ENCODE results near the gene NREP. TPM values are rescaled to one million over a fixed set of nuclear protein-coding genes. Genes with fewer than 3 reads are reported as not detected.

NREP gene
- total RNA-seq, 1 donor from 2014 or later, result 874 TPM

GRCh38 chr5:111783537-111783936 is 26.5 kb upstream of the NREP start:
- H3K4me1 Mint-ChIP-seq (ENCODE audit: unreplicated experiment), result peaks cover 77% of the 10 kb centered on the region
- peak overlapping the region; percentile 89 for H3K27ac Mint-ChIP-seq (ENCODE audit: unreplicated experiment)
- H3K9me3 Mint-ChIP-seq (ENCODE audit: unreplicated experiment), result peaks cover 7% of the 10 kb centered on the region
- no peak overlapping the region for H3K4me3 Mint-ChIP-seq (ENCODE audit: unreplicated experiment)
- no peaks in the 10 kb centered on the region for H3K27me3 Mint-ChIP-seq (ENCODE audit: unreplicated experiment)
- no peak for DNase-seq (ENCODE audit: extremely low spot score, unreplicated experiment)
- H3K36me3 Mint-ChIP-seq (ENCODE audit: unreplicated experiment), result peaks cover 7% of the 10 kb centered on the region
- TF ChIP-seq, protein P1, sequence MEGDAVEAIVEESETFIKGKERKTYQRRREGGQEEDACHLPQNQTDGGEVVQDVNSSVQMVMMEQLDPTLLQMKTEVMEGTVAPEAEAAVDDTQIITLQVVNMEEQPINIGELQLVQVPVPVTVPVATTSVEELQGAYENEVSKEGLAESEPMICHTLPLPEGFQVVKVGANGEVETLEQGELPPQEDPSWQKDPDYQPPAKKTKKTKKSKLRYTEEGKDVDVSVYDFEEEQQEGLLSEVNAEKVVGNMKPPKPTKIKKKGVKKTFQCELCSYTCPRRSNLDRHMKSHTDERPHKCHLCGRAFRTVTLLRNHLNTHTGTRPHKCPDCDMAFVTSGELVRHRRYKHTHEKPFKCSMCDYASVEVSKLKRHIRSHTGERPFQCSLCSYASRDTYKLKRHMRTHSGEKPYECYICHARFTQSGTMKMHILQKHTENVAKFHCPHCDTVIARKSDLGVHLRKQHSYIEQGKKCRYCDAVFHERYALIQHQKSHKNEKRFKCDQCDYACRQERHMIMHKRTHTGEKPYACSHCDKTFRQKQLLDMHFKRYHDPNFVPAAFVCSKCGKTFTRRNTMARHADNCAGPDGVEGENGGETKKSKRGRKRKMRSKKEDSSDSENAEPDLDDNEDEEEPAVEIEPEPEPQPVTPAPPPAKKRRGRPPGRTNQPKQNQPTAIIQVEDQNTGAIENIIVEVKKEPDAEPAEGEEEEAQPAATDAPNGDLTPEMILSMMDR (IDR thresholded peaks at IDR 0.05), result no peak

GRCh38 chr5:111782216-111782615 is 25.2 kb upstream of the NREP start:
- H3K4me1 Mint-ChIP-seq (ENCODE audit: unreplicated experiment), result peaks cover 80% of the 10 kb centered on the region
- peaks cover 7% of the 10 kb centered on the region for H3K9me3 Mint-ChIP-seq (ENCODE audit: unreplicated experiment)
- no peak overlapping the region for H3K4me3 Mint-ChIP-seq (ENCODE audit: unreplicated experiment)
- TF ChIP-seq, protein P1 (IDR thresholded peaks at IDR 0.05), result no peak
- H3K27ac Mint-ChIP-seq (ENCODE audit: unreplicated experiment), result peak overlapping the region; percentile 89
- H3K27me3 Mint-ChIP-seq (ENCODE audit: unreplicated experiment), result no peaks in the 10 kb centered on the region
- no peak for DNase-seq (ENCODE audit: extremely low spot score, unreplicated experiment)
- H3K36me3 Mint-ChIP-seq (ENCODE audit: unreplicated experiment), result peaks cover 5% of the 10 kb centered on the region

DNA sequence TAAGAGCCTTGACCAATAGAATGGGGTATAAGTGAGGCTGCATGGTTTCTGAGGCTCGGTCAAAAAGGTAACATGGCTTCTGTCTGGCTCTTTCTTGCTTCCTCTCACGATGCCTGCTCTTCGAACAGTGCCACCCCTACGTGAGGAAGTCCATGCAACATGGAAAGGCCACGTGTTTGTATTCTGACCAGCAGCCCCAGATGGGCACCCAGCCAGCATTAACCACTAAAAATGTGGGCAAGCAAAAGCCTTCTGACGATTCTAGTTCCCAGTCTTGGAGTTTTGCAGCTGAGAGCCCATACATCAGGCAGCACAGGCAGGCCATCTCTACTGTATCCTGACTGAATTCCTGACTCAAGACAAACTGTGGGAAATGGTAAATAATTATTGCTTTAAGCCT is 24.2 kb upstream of the NREP start:
- Mint-ChIP-seq H3K9me3 (ENCODE audit: unreplicated experiment) (peaks cover 7% of the 10 kb centered on the region), H3K27ac (ENCODE audit: unreplicated experiment) (peak overlapping the region; percentile 90), H3K36me3 (ENCODE audit: unreplicated experiment) (peaks cover 4% of the 10 kb centered on the region), H3K4me3 (ENCODE audit: unreplicated experiment) (no peak overlapping the region), H3K4me1 (ENCODE audit: unreplicated experiment) (peaks cover 84% of the 10 kb centered on the region), H3K27me3 (ENCODE audit: unreplicated experiment) (no peaks in the 10 kb centered on the region)
- DNase-seq (ENCODE audit: extremely low spot score, unreplicated experiment), result no peak
- TF ChIP-seq, protein P1 (IDR thresholded peaks at IDR 0.05), result no peak

DNA sequence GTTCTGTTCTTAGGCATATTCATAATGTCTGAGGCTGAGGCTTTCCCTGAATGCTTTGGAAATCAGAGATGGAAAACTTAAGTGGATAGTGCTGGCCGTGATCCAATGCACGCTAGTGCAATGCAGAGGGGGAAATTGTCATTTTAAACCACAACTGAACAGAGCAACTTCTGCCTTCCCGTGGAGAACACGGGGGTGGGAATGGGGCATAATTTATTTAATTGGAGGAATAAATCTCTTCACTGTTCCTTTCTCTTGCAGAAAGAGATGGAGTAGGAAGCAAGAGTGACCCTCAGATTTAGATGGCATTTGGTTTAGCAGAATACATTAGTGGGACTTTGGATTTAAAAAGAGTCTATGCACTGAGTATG is 22.9 kb upstream of the NREP start:
- H3K4me3 Mint-ChIP-seq (ENCODE audit: unreplicated experiment), result peak overlapping the region; percentile 31
- DNase-seq (ENCODE audit: extremely low spot score, unreplicated experiment), result no peak
- peak overlapping the region; percentile 84 for H3K27ac Mint-ChIP-seq (ENCODE audit: unreplicated experiment)
- H3K4me1 Mint-ChIP-seq (ENCODE audit: unreplicated experiment), result peaks cover 83% of the 10 kb centered on the region
- no peaks in the 10 kb centered on the region for H3K27me3 Mint-ChIP-seq (ENCODE audit: unreplicated experiment)
- peaks cover 3% of the 10 kb centered on the region for H3K9me3 Mint-ChIP-seq (ENCODE audit: unreplicated experiment)
- H3K36me3 Mint-ChIP-seq (ENCODE audit: unreplicated experiment), result peaks cover 2% of the 10 kb centered on the region
- TF ChIP-seq, protein P1 (IDR thresholded peaks at IDR 0.05), result no peak

DNA sequence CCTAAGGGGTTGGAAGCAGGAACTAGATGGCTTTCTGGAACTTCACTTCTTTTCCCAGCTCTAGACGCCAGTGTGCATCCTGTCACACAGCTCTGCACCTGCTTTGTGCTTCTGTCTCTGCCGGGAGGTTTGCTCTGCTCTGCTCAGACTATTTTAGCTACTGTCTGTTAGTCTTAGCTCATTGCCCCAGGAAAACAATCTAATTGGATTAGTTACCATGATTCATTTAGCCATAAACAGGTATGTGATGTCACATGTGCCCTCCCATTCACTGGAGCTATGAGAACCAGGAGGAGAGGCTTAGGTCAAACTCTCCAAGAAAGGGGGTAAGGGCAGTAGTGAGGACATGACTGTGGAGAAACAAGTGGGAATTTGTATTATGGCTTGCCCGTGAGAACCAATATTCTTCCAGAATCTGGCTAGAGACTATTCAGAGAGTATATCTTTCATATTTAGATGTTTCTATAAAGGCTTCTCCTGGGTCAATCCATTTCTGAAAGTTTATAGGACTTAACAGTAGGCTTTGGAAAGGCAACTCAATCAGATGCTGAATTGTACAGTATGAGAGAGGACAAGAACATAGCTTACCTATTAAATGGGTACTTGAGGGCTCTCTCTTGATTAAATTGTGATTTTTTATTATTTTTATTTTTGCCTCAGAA is 22.4 kb upstream of the NREP start:
- DNase-seq (ENCODE audit: extremely low spot score, unreplicated experiment), result no peak
- Mint-ChIP-seq H3K27me3 (ENCODE audit: unreplicated experiment) (no peaks in the 10 kb centered on the region), H3K4me3 (ENCODE audit: unreplicated experiment) (no peak overlapping the region), H3K9me3 (ENCODE audit: unreplicated experiment) (no peaks in the 10 kb centered on the region), H3K27ac (ENCODE audit: unreplicated experiment) (peak overlapping the region; percentile 84), H3K36me3 (ENCODE audit: unreplicated experiment) (no peaks in the 10 kb centered on the region), H3K4me1 (ENCODE audit: unreplicated experiment) (peaks cover 83% of the 10 kb centered on the region)
- TF ChIP-seq, protein P1 (IDR thresholded peaks at IDR 0.05), result no peak
